ENCODE data around the gene CRYBA4. TPM values are rescaled to one million over a fixed set of nuclear protein-coding genes. Genes with fewer than 3 reads are reported as not detected.
A peak's percentile ranks its signal among the peaks of the same experiment; 100 is the strongest.

CRYBA4 gene
- total and polyA plus RNA-seq, 4 donors: not detected

- 98% methylated on average over 2 of the region's 2 CpGs for WGBS
- H3K9ac ChIP-seq (ENCODE audit: low read depth in 1 of 2, low read length in 2 of 2): no peak overlapping the region
- DNase-seq (ENCODE audit: low spot score): no peak
- no peak overlapping the region for H3K4me3 ChIP-seq (ENCODE audit: low read depth in 1 of 3, low read length in 3 of 3)
- H3K27me3 ChIP-seq (ENCODE audit: control insufficient read depth in 4 of 4, insufficient read depth in 4 of 4, low read length in 3 of 4): no peaks in the 10 kb centered on the region
- no peak overlapping the region for H3K27ac ChIP-seq (ENCODE audit: low read depth in 1 of 2, low read length in 2 of 2)
- no peak for TF ChIP-seq HNF4A (conservative IDR thresholded peaks at IDR 0.05)
- no peak for TF ChIP-seq JUND (IDR thresholded peaks at IDR 0.05)
- TF ChIP-seq NR2F2 (IDR thresholded peaks at IDR 0.05): no peak
- no peak for TF ChIP-seq YY1 (IDR thresholded peaks at IDR 0.05)
- TF ChIP-seq GABPA (IDR thresholded peaks at IDR 0.05 in 1 of 2, conservative IDR thresholded peaks at IDR 0.05 in 1 of 2): no peak
- TF ChIP-seq ATF3 (IDR thresholded peaks at IDR 0.05): no peak
- no peak for TF ChIP-seq FOXA1 (IDR thresholded peaks at IDR 0.05)
- TF ChIP-seq TAF1 (conservative IDR thresholded peaks at IDR 0.05): no peak
- TF ChIP-seq MAX (IDR thresholded peaks at IDR 0.05): no peak
- no peak for TF ChIP-seq RAD21 (IDR thresholded peaks at IDR 0.05)
- no peaks in the 10 kb centered on the region for H3K9me3 ChIP-seq (ENCODE audit: control insufficient read depth in 4 of 4, low read length in 3 of 4)
- no peaks in the 10 kb centered on the region for H3K36me3 ChIP-seq (ENCODE audit: control insufficient read depth in 4 of 4, insufficient read depth in 3 of 4, low read depth in 1 of 4, low read length in 3 of 4)
- H3K4me1 ChIP-seq (ENCODE audit: control insufficient read depth in 4 of 4, insufficient read depth in 4 of 4, low read length in 3 of 4): no peaks in the 10 kb centered on the region
These were observed 1.6 kb upstream of the CRYBA4 start for GRCh38 chr22:26620197-26620596.

GRCh38 chr22:26623984-26624383 lies 2.2 kb downstream of the CRYBA4 start:
- Histone ChIP-seq H3K4me3 (ENCODE audit: low read depth in 1 of 3, low read length in 3 of 3) (no peak overlapping the region), H3K9me3 (ENCODE audit: control insufficient read depth in 4 of 4, low read length in 3 of 4) (no peaks in the 10 kb centered on the region), H3K9ac (ENCODE audit: low read depth in 1 of 2, low read length in 2 of 2) (no peak overlapping the region), H3K4me1 (ENCODE audit: control insufficient read depth in 4 of 4, insufficient read depth in 4 of 4, low read length in 3 of 4) (no peaks in the 10 kb centered on the region), H3K27me3 (ENCODE audit: control insufficient read depth in 4 of 4, insufficient read depth in 4 of 4, low read length in 3 of 4) (no peaks in the 10 kb centered on the region), H3K36me3 (ENCODE audit: control insufficient read depth in 4 of 4, insufficient read depth in 3 of 4, low read depth in 1 of 4, low read length in 3 of 4) (no peaks in the 10 kb centered on the region), H3K27ac (ENCODE audit: low read depth in 1 of 2, low read length in 2 of 2) (no peak overlapping the region)
- 99% methylated on average over 1 of the region's 1 CpG for WGBS
- no peak for DNase-seq (ENCODE audit: low spot score)
- TF ChIP-seq YY1 (IDR thresholded peaks at IDR 0.05) (peak; percentile 54), TAF1 (conservative IDR thresholded peaks at IDR 0.05) (no peak), CTCF (IDR thresholded peaks at IDR 0.05; ENCODE audit: low read depth, low read length, missing input control) (no peak), NR2F2 (IDR thresholded peaks at IDR 0.05) (no peak), RXRA (IDR thresholded peaks at IDR 0.05) (no peak), EGR1 (IDR thresholded peaks at IDR 0.05; ENCODE audit: low read depth in 2 of 2) (no peak)

- Histone ChIP-seq H3K4me1 (ENCODE audit: control insufficient read depth in 4 of 4, insufficient read depth in 4 of 4, low read length in 3 of 4) (no peaks in the 10 kb centered on the region), H3K27ac (ENCODE audit: low read depth in 1 of 2, low read length in 2 of 2) (no peak overlapping the region), H3K9me3 (ENCODE audit: control insufficient read depth in 4 of 4, low read length in 3 of 4) (no peaks in the 10 kb centered on the region), H3K36me3 (ENCODE audit: control insufficient read depth in 4 of 4, insufficient read depth in 3 of 4, low read depth in 1 of 4, low read length in 3 of 4) (no peaks in the 10 kb centered on the region), H3K4me3 (ENCODE audit: low read depth in 1 of 3, low read length in 3 of 3) (no peak overlapping the region), H3K27me3 (ENCODE audit: control insufficient read depth in 4 of 4, insufficient read depth in 4 of 4, low read length in 3 of 4) (no peaks in the 10 kb centered on the region), H3K9ac (ENCODE audit: low read depth in 1 of 2, low read length in 2 of 2) (no peak overlapping the region)
- 92% methylated on average over 12 of the region's 12 CpGs for WGBS
- DNase-seq (ENCODE audit: low spot score): no peak
- TF ChIP-seq HNF4A (conservative IDR thresholded peaks at IDR 0.05) (no peak), TAF1 (conservative IDR thresholded peaks at IDR 0.05) (no peak), NR2F2 (IDR thresholded peaks at IDR 0.05) (no peak), GABPA (IDR thresholded peaks at IDR 0.05 in 1 of 2, conservative IDR thresholded peaks at IDR 0.05 in 1 of 2) (no peak), JUND (IDR thresholded peaks at IDR 0.05) (no peak), SP1 (IDR thresholded peaks at IDR 0.05) (no peak), YY1 (IDR thresholded peaks at IDR 0.05) (no peak), REST (IDR thresholded peaks at IDR 0.05) (no peak), FOXA2 (IDR thresholded peaks at IDR 0.05) (no peak), EGR1 (IDR thresholded peaks at IDR 0.05; ENCODE audit: low read depth in 2 of 2) (no peak), RXRA (IDR thresholded peaks at IDR 0.05) (no peak), RAD21 (IDR thresholded peaks at IDR 0.05) (no peak), ATF3 (IDR thresholded peaks at IDR 0.05) (no peak), CTCF (IDR thresholded peaks at IDR 0.05; ENCODE audit: low read depth, low read length, missing input control) (no peak), HNF4G (IDR thresholded peaks at IDR 0.05) (no peak), MAX (IDR thresholded peaks at IDR 0.05) (no peak), FOXA1 (IDR thresholded peaks at IDR 0.05) (no peak)
These were observed 3.0 kb downstream of the CRYBA4 start for GRCh38 chr22:26624803-26625202.

Measured in liver (tissue), 9 donors.